ENCODE measurements around the gene VWA1. TPM values are rescaled to one million over a fixed set of nuclear protein-coding genes. Genes with fewer than 3 reads are reported as not detected.

The VWA1 gene
- total RNA-seq, 6 experiments from 2014 or later, result 39.5 to 195 (median 78.7) TPM

GRCh38 chr1:1390675-1391074 lies 44.8 kb upstream of the VWA1 start:
- ATAC-seq (no peak), DNase-seq (no peak)
- no peak overlapping the region for H3K4me3 ChIP-seq
- intact Hi-C loops (cut with DNase I), result no loop called here
- H3K36me3 ChIP-seq, result peaks cover 29 to 99% (median 70%) of the 10 kb centered on the region in 4 donors
- H3K9me3 ChIP-seq, result no peaks in the 10 kb centered on the region
- WGBS (ENCODE audit: insufficient coverage, low coverage, low lambda C conversion rate, missing lambda C conversion rate), result 94% methylated on average over 11 of the region's 12 CpGs
- no peak for TF ChIP-seq POLR2A (IDR thresholded peaks at IDR 0.05)
- TF ChIP-seq CTCF (IDR thresholded peaks at IDR 0.05), result no peak
- no peaks in the 10 kb centered on the region for H3K4me1 ChIP-seq
- no peaks in the 10 kb centered on the region for H3K27me3 ChIP-seq
- no peak overlapping the region for H3K27ac ChIP-seq

GRCh38 chr1:1391225-1391624 lies 44.3 kb upstream of the VWA1 start:
- DNase-seq (no peak), ATAC-seq (no peak)

GRCh38 chr1:1393014-1393413 lies 42.5 kb upstream of the VWA1 start:
- H3K4me3 ChIP-seq, result no peak overlapping the region
- intact Hi-C loops (cut with DNase I), result no loop called here
- peaks cover 0 to 5% (median 2%) of the 10 kb centered on the region in 4 donors for H3K4me1 ChIP-seq
- ATAC-seq (no peak), DNase-seq (no peak)
- no CpG with 5 or more reads among the region's 4 CpGs for WGBS (ENCODE audit: insufficient coverage, low coverage, low lambda C conversion rate, missing lambda C conversion rate)
- TF ChIP-seq CTCF (IDR thresholded peaks at IDR 0.05) (no peak), POLR2A (IDR thresholded peaks at IDR 0.05) (no peak)
- no peaks in the 10 kb centered on the region for H3K27me3 ChIP-seq
- H3K9me3 ChIP-seq, result no peaks in the 10 kb centered on the region
- H3K36me3 ChIP-seq, result peaks cover 22 to 98% (median 56%) of the 10 kb centered on the region in 4 donors
- H3K27ac ChIP-seq, result no peak overlapping the region

More at GRCh38 chr1:1391225-1391624, 44.3 kb upstream of the VWA1 start:
- intact Hi-C loops (cut with DNase I), result no loop called here
- Histone ChIP-seq H3K9me3 (no peaks in the 10 kb centered on the region), H3K4me3 (no peak overlapping the region), H3K27me3 (no peaks in the 10 kb centered on the region), H3K36me3 (peaks cover 29 to 99% (median 66%) of the 10 kb centered on the region in 4 donors), H3K27ac (no peak overlapping the region), H3K4me1 (no peaks in the 10 kb centered on the region)
- 87% methylated on average over 6 of the region's 12 CpGs for WGBS (ENCODE audit: insufficient coverage, low coverage, low lambda C conversion rate, missing lambda C conversion rate)
- no peak for TF ChIP-seq CTCF (IDR thresholded peaks at IDR 0.05)

- Histone ChIP-seq H3K4me3 (no peak overlapping the region), H3K27ac (no peak overlapping the region), H3K9me3 (no peaks in the 10 kb centered on the region), H3K36me3 (peaks cover 18 to 94% (median 52%) of the 10 kb centered on the region in 4 donors), H3K27me3 (no peaks in the 10 kb centered on the region), H3K4me1 (peaks cover 0 to 8% (median 2%) of the 10 kb centered on the region in 4 donors)
- WGBS (ENCODE audit: insufficient coverage, low coverage, low lambda C conversion rate, missing lambda C conversion rate), result 73% methylated on average over 3 of the region's 11 CpGs
- TF ChIP-seq POLR2A (IDR thresholded peaks at IDR 0.05) (no peak), CTCF (IDR thresholded peaks at IDR 0.05) (no peak)
- no peak for ATAC-seq
- intact Hi-C loops (cut with DNase I), result no loop called here
- no peak for DNase-seq
Observed at GRCh38 chr1:1393428-1393827, 42.1 kb upstream of the VWA1 start.

- intact Hi-C loops (cut with DNase I), result no loop called here
- no peak overlapping the region for H3K4me3 ChIP-seq
- WGBS (ENCODE audit: insufficient coverage, low coverage, low lambda C conversion rate, missing lambda C conversion rate), result 95% methylated on average over 6 of the region's 7 CpGs
- peaks cover 0 to 8% (median 2%) of the 10 kb centered on the region in 4 donors for H3K4me1 ChIP-seq
- no peaks in the 10 kb centered on the region for H3K27me3 ChIP-seq
- H3K27ac ChIP-seq, result no peak overlapping the region
- H3K9me3 ChIP-seq, result no peaks in the 10 kb centered on the region
- DNase-seq (no peak), ATAC-seq (no peak)
- peaks cover 15 to 89% (median 51%) of the 10 kb centered on the region in 4 donors for H3K36me3 ChIP-seq
- no peak for TF ChIP-seq POLR2A (IDR thresholded peaks at IDR 0.05)
- TF ChIP-seq CTCF (IDR thresholded peaks at IDR 0.05), result no peak
Observed at GRCh38 chr1:1394116-1394515, 41.4 kb upstream of the VWA1 start.
